Natural killer cell (primary cell): ENCODE data around the gene KLF16. TPM values are rescaled to one million over a fixed set of nuclear protein-coding genes. Genes with fewer than 3 reads are reported as not detected.

Experiments used
- ATAC-seq, 3 donors: fragments of 150-1000 bp in 2 of 3; fragments of 200-7000 bp in 1 of 3; cut with Tn5 transposase; 1 replicate in 1 of 3; 2 replicates in 2 of 3; pipeline ENCODE4 v1.10.0; 2021; ENCODE audit warnings: mild to moderate bottlenecking in 2 of 3, moderate library complexity in 2 of 3
- DNase-seq, 2 donors: peaks; one replicate each; pipeline versions ENCODE4 v3.0.0 to v3.0.0-alpha.2; 2013 to 2021; ENCODE audit warnings: mixed read lengths in 1 of 2
- H3K27ac ChIP-seq: one replicate; pipeline ENCODE4 v1.5.1; 2013; ENCODE audit warnings: mild to moderate bottlenecking, low read length
- H3K27me3 ChIP-seq: one replicate; pipeline ENCODE4 v1.6.1; 2013; ENCODE audit warnings: low read length; ENCODE audit not compliant: control insufficient read depth, insufficient read depth
- H3K36me3 ChIP-seq: one replicate; pipeline ENCODE4 v1.6.1; 2013; ENCODE audit warnings: low read length; ENCODE audit not compliant: control insufficient read depth, insufficient read depth
- H3K4me1 ChIP-seq: one replicate; pipeline ENCODE4 v1.6.1; 2013; ENCODE audit warnings: low read length; ENCODE audit not compliant: control insufficient read depth, insufficient read depth
- H3K4me3 ChIP-seq: one replicate; pipeline ENCODE4 v1.5.1; 2013; ENCODE audit warnings: low read length
- H3K9me3 ChIP-seq: one replicate; pipeline ENCODE4 v1.6.1; 2013; ENCODE audit warnings: low read length; ENCODE audit not compliant: control insufficient read depth, insufficient read depth
- H3K27ac Mint-ChIP-seq, 2 donors: one replicate each; pipeline ENCODE4 v1.8.0; 2022; ENCODE audit warnings: mild to moderate bottlenecking in 2 of 2, mixed read lengths in 2 of 2, moderate library complexity in 1 of 2
- H3K27me3 Mint-ChIP-seq, 2 donors: one replicate each; pipeline ENCODE4 v1.8.0; 2022; ENCODE audit warnings: low read depth in 2 of 2, mixed read lengths in 2 of 2
- H3K36me3 Mint-ChIP-seq: one replicate; pipeline ENCODE4 v1.8.0; 2022; ENCODE audit warnings: mixed read lengths
- H3K4me1 Mint-ChIP-seq, 2 donors: one replicate each; pipeline ENCODE4 v1.8.0; 2022; ENCODE audit warnings: mixed read lengths in 2 of 2
- H3K4me3 Mint-ChIP-seq: one replicate; pipeline ENCODE4 v1.8.0; 2022; ENCODE audit warnings: mild to moderate bottlenecking, moderate library complexity, mixed read lengths
- H3K9me3 Mint-ChIP-seq, 2 donors: one replicate each; pipeline ENCODE4 v1.8.0; 2022; ENCODE audit warnings: mixed read lengths in 2 of 2
- CTCF ChIP-seq: fragments of 200-600 bp; IDR thresholded peaks from one replicate; pipeline ENCODE4 v1.8.0; 2022; ENCODE audit warnings: antibody characterized with exemption
- WGBS: methylation state at CpG from one replicate; pipeline ENCODE4 v1.1.7; 2013; ENCODE audit warnings: missing lambda C conversion rate; ENCODE audit not compliant: insufficient coverage; 5-methylcytosine and 5-hydroxymethylcytosine counted together
- intact Hi-C: fragments of 100-400 bp; cut with micrococcal nuclease; formaldehyde crosslinking; loops from one replicate; pipeline ENCODE4 v1.14.2; 2022
- total RNA-seq, 4 donors: library from RNA; stranded (reverse); fragments of 120-200 nt in 1 of 4; gene quantifications; one replicate each; pipeline versions ENCODE4 v1.2.3 to v1.2.4, GENCODE V29; 2013 to 2022

Gene KLF16
- total RNA-seq, 3 donors from 2014 or later (not counting 1 experiment from before 2014, with no cell fraction given), result 29.1 to 38.4 (median 34.8) TPM

- no peaks in the 10 kb centered on the region for H3K9me3 ChIP-seq
- H3K4me1 Mint-ChIP-seq, result peaks cover 10 to 51% of the 10 kb centered on the region in 2 donors
- no peaks in the 10 kb centered on the region for H3K36me3 Mint-ChIP-seq
- no peaks in the 10 kb centered on the region for H3K27me3 ChIP-seq
- H3K27ac ChIP-seq, result no peak overlapping the region
- WGBS, result 59% methylated on average over 23 of the region's 23 CpGs
- no peak overlapping the region for H3K4me3 ChIP-seq
- H3K9me3 Mint-ChIP-seq, result no peaks in the 10 kb centered on the region
- TF ChIP-seq CTCF, result peak; percentile 88
- intact Hi-C loops, result no loop called here
- peaks cover 44% of the 10 kb centered on the region for H3K4me1 ChIP-seq
- DNase-seq (peak; percentile 61 to 73), ATAC-seq (peak; percentile 74 to 91 (median 75))
- peaks cover 7% of the 10 kb centered on the region for H3K36me3 ChIP-seq
- no peaks in the 10 kb centered on the region for H3K27me3 Mint-ChIP-seq
- no peak overlapping the region for H3K27ac Mint-ChIP-seq
- no peak overlapping the region for H3K4me3 Mint-ChIP-seq
Observed at GRCh38 chr19:1837625-1838105, 25.7 kb downstream of the KLF16 start.

- ATAC-seq, result no peak
- Histone ChIP-seq H3K4me3 (no peak overlapping the region), H3K27ac (no peak overlapping the region), H3K4me1 (peaks cover 39% of the 10 kb centered on the region), H3K9me3 (no peaks in the 10 kb centered on the region), H3K27me3 (no peaks in the 10 kb centered on the region), H3K36me3 (peaks cover 7% of the 10 kb centered on the region)
- Mint-ChIP-seq H3K27me3 (no peaks in the 10 kb centered on the region), H3K4me3 (no peak overlapping the region), H3K27ac (no peak overlapping the region), H3K36me3 (no peaks in the 10 kb centered on the region), H3K9me3 (no peaks in the 10 kb centered on the region), H3K4me1 (peaks cover 5 to 46% of the 10 kb centered on the region in 2 donors)
- intact Hi-C loops, result no loop called here
- TF ChIP-seq CTCF, result no peak
- no peak for DNase-seq
- WGBS, result 84% methylated on average over 11 of the region's 11 CpGs
Observed at GRCh38 chr19:1837222-1837565, 26.2 kb downstream of the KLF16 start.

GRCh38 chr19:1836458-1837221, 26.7 kb downstream of the KLF16 start:
- peaks cover 0 to 41% of the 10 kb centered on the region in 2 donors for H3K4me1 Mint-ChIP-seq
- ATAC-seq (no peak), DNase-seq (no peak)
- H3K27me3 Mint-ChIP-seq, result no peaks in the 10 kb centered on the region
- no peak for TF ChIP-seq CTCF
- no peak overlapping the region for H3K27ac ChIP-seq
- 98% methylated on average over 29 of the region's 31 CpGs for WGBS
- H3K4me1 ChIP-seq, result peaks cover 34% of the 10 kb centered on the region
- peaks cover 7% of the 10 kb centered on the region for H3K36me3 ChIP-seq
- no peak overlapping the region for H3K4me3 Mint-ChIP-seq
- intact Hi-C loops, result no loop called here
- no peaks in the 10 kb centered on the region for H3K36me3 Mint-ChIP-seq
- H3K9me3 Mint-ChIP-seq, result no peaks in the 10 kb centered on the region
- H3K4me3 ChIP-seq, result no peak overlapping the region
- no peaks in the 10 kb centered on the region for H3K9me3 ChIP-seq
- H3K27me3 ChIP-seq, result no peaks in the 10 kb centered on the region
- peak overlapping the region in 1 of 2 donors; percentile 44 for H3K27ac Mint-ChIP-seq

DNA sequence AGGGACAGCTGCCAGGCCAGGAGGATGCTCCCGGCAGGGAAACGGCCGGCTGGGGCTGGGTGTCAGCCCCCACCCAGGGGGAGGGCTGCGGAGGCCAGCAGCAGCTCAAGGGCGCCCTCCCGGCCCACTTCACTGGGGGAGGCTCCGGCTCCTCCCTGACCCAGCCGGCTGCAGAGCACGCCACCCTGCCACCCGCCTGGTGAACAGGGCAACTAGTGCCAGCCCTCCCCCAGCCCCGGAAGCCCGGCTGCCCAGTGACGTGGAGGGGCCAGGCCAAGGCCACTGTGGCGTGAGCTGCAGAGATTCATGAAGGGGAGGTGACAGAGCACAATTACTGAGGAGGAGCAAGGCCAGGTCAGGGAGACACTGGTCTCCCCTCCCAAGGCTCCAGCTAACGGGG, 29.8 kb downstream of the KLF16 start:
- 95% methylated on average over 15 of the region's 15 CpGs for WGBS
- Histone ChIP-seq H3K27me3 (no peaks in the 10 kb centered on the region), H3K27ac (no peak overlapping the region), H3K9me3 (no peaks in the 10 kb centered on the region), H3K4me1 (peaks cover 27% of the 10 kb centered on the region), H3K4me3 (no peak overlapping the region), H3K36me3 (peaks cover 3% of the 10 kb centered on the region)
- Mint-ChIP-seq H3K4me1 (peaks cover 0 to 21% of the 10 kb centered on the region in 2 donors), H3K9me3 (no peaks in the 10 kb centered on the region), H3K4me3 (no peak overlapping the region), H3K36me3 (no peaks in the 10 kb centered on the region), H3K27me3 (no peaks in the 10 kb centered on the region), H3K27ac (no peak overlapping the region)
- TF ChIP-seq CTCF, result no peak
- no peak for ATAC-seq
- intact Hi-C loops, result no loop called here
- no peak for DNase-seq
